Upper lobe of left lung (tissue), 4 donors: ENCODE results near the gene IL7R.

ENCODE experiments used
- CTCF ChIP-seq, 6 experiments: fragments of 450-650 bp in 4 of 6; fragments of 200-600 bp in 2 of 6; sonication (generic) in 2 of 6; IDR thresholded peaks; one replicate each; pipeline ENCODE4 v1.5.1; 2016 to 2019; ENCODE audit warnings: antibody characterized with exemption in 6 of 6
- EP300 ChIP-seq, 4 donors: sonication (generic); formaldehyde crosslinking; IDR thresholded peaks; one replicate each; pipeline ENCODE4 v1.5.1; 2017; ENCODE audit warnings: antibody characterized with exemption in 4 of 4, control low read depth in 2 of 4
- POLR2A ChIP-seq, 4 donors: fragments of 450-650 bp; IDR thresholded peaks; one replicate each; pipeline ENCODE4 v1.5.1; 2016 to 2017; ENCODE audit warnings: antibody characterized with exemption in 4 of 4, mild to moderate bottlenecking in 2 of 4
- POLR2AphosphoS5 ChIP-seq, 2 donors: sonication (generic); formaldehyde crosslinking; IDR thresholded peaks; one replicate each; pipeline ENCODE4 v1.5.1; 2017; ENCODE audit warnings: antibody characterized with exemption in 2 of 2

GRCh38 chr5:35819668-35820067 lies 37.0 kb upstream of the IL7R start:
- no peak for TF ChIP-seq CTCF (IDR thresholded peaks at IDR 0.05)
- no peak for TF ChIP-seq POLR2A (IDR thresholded peaks at IDR 0.05)
- no peak for TF ChIP-seq POLR2AphosphoS5 (IDR thresholded peaks at IDR 0.05)
- no peak for TF ChIP-seq EP300 (IDR thresholded peaks at IDR 0.05)
